K562 (cell line): ENCODE data around the gene MAPKAPK3. TPM values are rescaled to one million over a fixed set of nuclear protein-coding genes. Genes with fewer than 3 reads are reported as not detected.

Source experiments
- polyA plus RNA-seq, 8 experiments: library from polyadenylated mRNA; depleted of rRNA in 4 of 8; stranded (reverse) in 5 of 8; unstranded in 3 of 8; fragments of >200 nt; fragmentation: Nextera tagmentation in 2 of 8; fragmentation: Illumina TruSeq in 1 of 8; extraction: Ambion mirVana in 2 of 8; extraction: Trizol in 1 of 8; gene quantifications; 2 replicates each; pipeline versions ENCODE4 v1.2.1 to v1.2.3, GENCODE V29; 2011 to 2014; ENCODE audit warnings: inconsistent platforms in 1 of 8, missing spikeins in 1 of 8
- total RNA-seq, 7 experiments: library from RNA; depleted of rRNA in 6 of 7; stranded (reverse); fragments of >200 nt in 6 of 7; fragmentation: Illumina TruSeq in 2 of 7; extraction: Trizol in 2 of 7; gene quantifications; 2 replicates each; pipeline versions ENCODE4 v1.2.1 to v1.2.3, GENCODE V29; 2011 to 2021; ENCODE audit warnings: low replicate concordance in 1 of 7
- TF ChIP-seq, protein P1 (sequence below): fragments of 250-450 bp; sonication (Bioruptor Pico); IDR thresholded peaks from 2 replicates; pipeline ENCODE4 v1.5.0; 2021
- TF ChIP-seq, protein P2 (sequence below), 2 experiments: fragments of 450-650 bp; formaldehyde crosslinking in 1 of 2; IDR thresholded peaks; 2 replicates each; pipeline versions ENCODE4 v1.4.0 to v1.6.1; 2014 to 2020; ENCODE audit warnings: mild to moderate bottlenecking in 2 of 2, borderline replicate concordance in 1 of 2, low read depth in 1 of 2

Gene MAPKAPK3
- total and polyA plus RNA-seq, 9 of the 15 experiments (the other 6 are each of a cell fraction or from before 2014, with no cell fraction given): 8.0 to 56.4 (median 41.2) TPM

DNA sequence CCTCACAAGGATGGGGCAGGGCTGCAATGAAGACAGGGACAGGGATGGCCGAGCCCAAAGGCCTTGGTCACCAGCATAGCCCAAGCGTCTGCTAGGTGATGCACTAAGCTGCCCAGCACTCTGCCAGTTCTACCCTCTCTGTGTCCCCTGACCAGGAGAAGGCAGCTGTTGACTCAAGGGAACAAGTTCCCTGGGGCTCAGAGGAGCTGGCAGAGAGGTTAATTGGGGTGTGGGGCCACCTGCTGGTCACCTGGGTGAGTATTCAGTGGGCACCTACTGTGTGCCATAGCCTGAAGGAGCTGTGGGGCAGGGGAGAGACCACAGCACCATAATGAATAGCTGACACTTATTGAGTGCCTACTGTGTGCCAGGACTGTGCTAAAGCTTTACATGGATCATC, 35.8 kb downstream of the MAPKAPK3 start (continued):
- TF ChIP-seq, protein P1, sequence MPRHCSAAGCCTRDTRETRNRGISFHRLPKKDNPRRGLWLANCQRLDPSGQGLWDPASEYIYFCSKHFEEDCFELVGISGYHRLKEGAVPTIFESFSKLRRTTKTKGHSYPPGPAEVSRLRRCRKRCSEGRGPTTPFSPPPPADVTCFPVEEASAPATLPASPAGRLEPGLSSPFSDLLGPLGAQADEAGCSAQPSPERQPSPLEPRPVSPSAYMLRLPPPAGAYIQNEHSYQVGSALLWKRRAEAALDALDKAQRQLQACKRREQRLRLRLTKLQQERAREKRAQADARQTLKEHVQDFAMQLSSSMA (CRISPR knock-in tag): no peak
- TF ChIP-seq, protein P2, sequence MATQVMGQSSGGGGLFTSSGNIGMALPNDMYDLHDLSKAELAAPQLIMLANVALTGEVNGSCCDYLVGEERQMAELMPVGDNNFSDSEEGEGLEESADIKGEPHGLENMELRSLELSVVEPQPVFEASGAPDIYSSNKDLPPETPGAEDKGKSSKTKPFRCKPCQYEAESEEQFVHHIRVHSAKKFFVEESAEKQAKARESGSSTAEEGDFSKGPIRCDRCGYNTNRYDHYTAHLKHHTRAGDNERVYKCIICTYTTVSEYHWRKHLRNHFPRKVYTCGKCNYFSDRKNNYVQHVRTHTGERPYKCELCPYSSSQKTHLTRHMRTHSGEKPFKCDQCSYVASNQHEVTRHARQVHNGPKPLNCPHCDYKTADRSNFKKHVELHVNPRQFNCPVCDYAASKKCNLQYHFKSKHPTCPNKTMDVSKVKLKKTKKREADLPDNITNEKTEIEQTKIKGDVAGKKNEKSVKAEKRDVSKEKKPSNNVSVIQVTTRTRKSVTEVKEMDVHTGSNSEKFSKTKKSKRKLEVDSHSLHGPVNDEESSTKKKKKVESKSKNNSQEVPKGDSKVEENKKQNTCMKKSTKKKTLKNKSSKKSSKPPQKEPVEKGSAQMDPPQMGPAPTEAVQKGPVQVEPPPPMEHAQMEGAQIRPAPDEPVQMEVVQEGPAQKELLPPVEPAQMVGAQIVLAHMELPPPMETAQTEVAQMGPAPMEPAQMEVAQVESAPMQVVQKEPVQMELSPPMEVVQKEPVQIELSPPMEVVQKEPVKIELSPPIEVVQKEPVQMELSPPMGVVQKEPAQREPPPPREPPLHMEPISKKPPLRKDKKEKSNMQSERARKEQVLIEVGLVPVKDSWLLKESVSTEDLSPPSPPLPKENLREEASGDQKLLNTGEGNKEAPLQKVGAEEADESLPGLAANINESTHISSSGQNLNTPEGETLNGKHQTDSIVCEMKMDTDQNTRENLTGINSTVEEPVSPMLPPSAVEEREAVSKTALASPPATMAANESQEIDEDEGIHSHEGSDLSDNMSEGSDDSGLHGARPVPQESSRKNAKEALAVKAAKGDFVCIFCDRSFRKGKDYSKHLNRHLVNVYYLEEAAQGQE (IDR thresholded peaks at IDR 0.05; ENCODE audit: borderline replicate concordance): peak; percentile 48; the same call in 1 of the 2 replicates
- TF ChIP-seq, protein P2 (CRISPR knock-in tag; IDR thresholded peaks at IDR 0.05; ENCODE audit: low read depth): no peak
